ENCODE data around the gene MAST2. TPM values are rescaled to one million over a fixed set of nuclear protein-coding genes. Genes with fewer than 3 reads are reported as not detected.

The MAST2 gene
- total and polyA plus RNA-seq, 3 donors from 2014 or later: 88.4 to 158 (median 113) TPM

- TF ChIP-seq POLR2A (IDR thresholded peaks at IDR 0.05): no peak
- TF ChIP-seq CTCF (IDR thresholded peaks at IDR 0.05): no peak
- no peak overlapping the region for H3K27ac ChIP-seq
- no peaks in the 10 kb centered on the region for H3K4me1 ChIP-seq
- WGBS, 2 donors: 78 to 85% methylated on average over 4 of the region's 4 CpGs
- H3K9me3 ChIP-seq: no peaks in the 10 kb centered on the region
- no peaks in the 10 kb centered on the region for H3K27me3 ChIP-seq
- DNase-seq: no peak
- intact Hi-C loops (cut with DNase I; ENCODE audit: low total_unique reads): no loop called here
- no peak overlapping the region for H3K4me3 ChIP-seq
- H3K36me3 ChIP-seq (ENCODE audit: low read depth, missing control alignments): no peaks in the 10 kb centered on the region
Observed at GRCh38 chr1:45787905-45788304, 15.5 kb upstream of the MAST2 start.

- Histone ChIP-seq H3K9me3 (no peaks in the 10 kb centered on the region), H3K27ac (no peak overlapping the region), H3K36me3 (ENCODE audit: low read depth, missing control alignments) (no peaks in the 10 kb centered on the region), H3K4me1 (no peaks in the 10 kb centered on the region), H3K4me3 (no peak overlapping the region), H3K27me3 (no peaks in the 10 kb centered on the region)
- intact Hi-C loops (cut with DNase I; ENCODE audit: low total_unique reads): no loop called here
- 75 to 76% methylated on average over 2 of the region's 2 CpGs for WGBS, 2 donors
- TF ChIP-seq POLR2A (IDR thresholded peaks at IDR 0.05) (no peak), CTCF (IDR thresholded peaks at IDR 0.05) (no peak)
- no peak for DNase-seq
Observed at GRCh38 chr1:45789601-45790000, 13.8 kb upstream of the MAST2 start.

GRCh38 chr1:45792744-45793143 lies 10.7 kb upstream of the MAST2 start:
- H3K9me3 ChIP-seq: no peaks in the 10 kb centered on the region
- H3K27me3 ChIP-seq: no peaks in the 10 kb centered on the region
- DNase-seq: no peak
- H3K4me3 ChIP-seq: no peak overlapping the region
- H3K27ac ChIP-seq: no peak overlapping the region
- intact Hi-C loops (cut with DNase I; ENCODE audit: low total_unique reads): no loop called here
- H3K4me1 ChIP-seq: no peaks in the 10 kb centered on the region
- TF ChIP-seq POLR2A (IDR thresholded peaks at IDR 0.05) (no peak), CTCF (IDR thresholded peaks at IDR 0.05) (no peak)
- 91 to 94% methylated on average over 4 of the region's 4 CpGs for WGBS, 2 donors
- H3K36me3 ChIP-seq (ENCODE audit: low read depth, missing control alignments): no peaks in the 10 kb centered on the region

DNA sequence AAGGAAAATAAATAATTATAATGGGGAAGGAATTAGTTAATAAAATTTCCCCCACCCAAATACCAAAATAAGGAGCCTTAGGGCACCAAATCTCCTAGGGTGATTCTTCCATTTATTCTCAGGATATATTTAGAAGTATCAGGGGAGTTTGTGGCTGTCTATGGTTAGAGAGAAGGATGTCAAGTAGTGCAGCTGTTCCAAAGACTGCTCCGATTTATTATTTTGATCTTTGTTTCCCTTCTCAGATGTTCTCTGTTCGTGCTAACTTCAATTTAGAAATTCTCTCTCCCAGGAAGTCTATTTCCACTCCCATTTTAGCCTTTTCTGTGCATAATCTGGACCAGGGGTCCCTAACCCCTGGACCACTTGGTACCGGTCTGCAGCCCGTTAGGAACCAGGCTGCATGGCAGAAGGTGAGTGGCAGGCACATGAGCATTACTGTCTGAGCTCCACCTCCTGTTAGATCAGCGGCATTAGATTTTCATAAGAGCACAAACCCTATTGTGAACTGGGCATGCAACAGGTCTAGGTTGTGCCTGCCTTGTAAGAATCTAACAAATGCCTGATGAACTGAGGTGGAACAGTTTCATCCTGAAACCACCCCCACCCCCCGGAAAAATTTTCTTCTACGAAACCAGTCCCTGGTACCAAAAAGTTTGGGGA lies 9.3 kb upstream of the MAST2 start:
- whole genome bisulfite sequencing, 2 donors: 81 to 82% methylated on average over 7 of the region's 7 CpGs
- Histone ChIP-seq H3K9me3 (no peaks in the 10 kb centered on the region), H3K4me3 (no peak overlapping the region), H3K4me1 (no peaks in the 10 kb centered on the region), H3K27me3 (no peaks in the 10 kb centered on the region), H3K27ac (no peak overlapping the region), H3K36me3 (ENCODE audit: low read depth, missing control alignments) (no peaks in the 10 kb centered on the region)
- no peak for DNase-seq
- intact Hi-C loops (cut with DNase I; ENCODE audit: low total_unique reads): no loop called here
- TF ChIP-seq POLR2A (IDR thresholded peaks at IDR 0.05) (no peak), CTCF (IDR thresholded peaks at IDR 0.05) (no peak)

DNA sequence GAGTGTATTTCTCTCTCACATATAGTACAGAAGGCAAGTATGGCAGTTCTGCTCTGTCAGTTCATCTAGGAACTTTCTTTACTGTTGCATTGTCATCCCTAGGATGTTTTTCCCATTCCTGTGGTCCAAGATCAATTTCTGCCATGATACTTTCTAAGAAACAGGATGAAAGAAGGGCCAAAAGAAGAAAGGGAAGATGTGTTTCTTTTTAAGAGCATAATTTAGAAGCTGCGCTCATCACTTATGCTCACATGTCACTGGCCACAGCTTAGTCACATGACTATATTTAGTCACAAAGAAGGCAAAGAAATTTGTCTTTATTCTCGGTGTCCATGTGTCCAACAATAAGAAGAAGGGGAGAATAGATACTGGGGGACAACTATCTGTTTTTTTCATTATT lies 7.0 kb upstream of the MAST2 start:
- Histone ChIP-seq H3K27ac (no peak overlapping the region), H3K4me1 (no peaks in the 10 kb centered on the region), H3K36me3 (ENCODE audit: low read depth, missing control alignments) (no peaks in the 10 kb centered on the region), H3K4me3 (no peak overlapping the region), H3K9me3 (no peaks in the 10 kb centered on the region), H3K27me3 (no peaks in the 10 kb centered on the region)
- no peak for DNase-seq
- WGBS, 2 donors: 70 to 91% methylated on average over 2 of the region's 2 CpGs
- no peak for TF ChIP-seq CTCF (IDR thresholded peaks at IDR 0.05)
- no peak for TF ChIP-seq POLR2A (IDR thresholded peaks at IDR 0.05)
- intact Hi-C loops (cut with DNase I; ENCODE audit: low total_unique reads): no loop called here

Measured in testis (tissue), 3 donors.